KMS-11 (cell line): ENCODE measurements around the gene NADK2.
A peak's percentile ranks its signal among the peaks of the same experiment; 100 is the strongest.

Source experiments
- H2AFZ ChIP-seq: fragments of 200-600 bp; sonication (generic); 2 replicates; pipeline ENCODE4 v1.6.1; 2016; ENCODE audit warnings: antibody characterized with exemption, mixed run types, low read depth
- H3K27ac ChIP-seq: fragments of 200-600 bp; sonication (generic); 2 replicates; pipeline ENCODE4 v1.6.1; 2016; ENCODE audit warnings: mild to moderate bottlenecking, mixed run types
- H3K27me3 ChIP-seq: fragments of 200-600 bp; sonication (generic); 2 replicates; pipeline ENCODE4 v1.6.1; 2017; ENCODE audit warnings: mild to moderate bottlenecking, low read depth, mixed run types, moderate library complexity; ENCODE audit not compliant: insufficient read depth
- H3K36me3 ChIP-seq: fragments of 200-600 bp; sonication (generic); 2 replicates; pipeline ENCODE4 v1.6.1; 2017; ENCODE audit warnings: mild to moderate bottlenecking, mixed run types; ENCODE audit not compliant: insufficient read depth
- H3K4me1 ChIP-seq: fragments of 200-600 bp; sonication (generic); 2 replicates; pipeline ENCODE4 v1.6.1; 2016; ENCODE audit warnings: mild to moderate bottlenecking, low read depth, mixed run types; ENCODE audit not compliant: poor library complexity, severe bottlenecking
- H3K4me2 ChIP-seq: fragments of 200-600 bp; sonication (generic); 2 replicates; pipeline ENCODE4 v1.7.0; 2016; ENCODE audit warnings: mild to moderate bottlenecking, mixed run types
- H3K4me3 ChIP-seq: fragments of 200-600 bp; sonication (generic); IDR thresholded peaks from 2 replicates; pipeline ENCODE4 v1.6.1; 2017; ENCODE audit warnings: low read depth, low read length, mixed read lengths; ENCODE audit not compliant: insufficient read depth
- H3K79me2 ChIP-seq: fragments of 200-600 bp; sonication (generic); 2 replicates; pipeline ENCODE4 v1.6.1; 2016; ENCODE audit warnings: low read depth, mixed run types; ENCODE audit not compliant: insufficient read depth
- H3K9ac ChIP-seq: fragments of 200-600 bp; sonication (generic); 2 replicates; pipeline ENCODE4 v1.6.1; 2016; ENCODE audit warnings: mild to moderate bottlenecking, mixed run types
- H4K20me1 ChIP-seq: fragments of 200-600 bp; sonication (generic); 2 replicates; pipeline ENCODE4 v1.6.1; 2016; ENCODE audit warnings: mild to moderate bottlenecking, mixed run types; ENCODE audit not compliant: insufficient read depth
- CTCF ChIP-seq: fragments of 200-600 bp; sonication (generic); conservative IDR thresholded peaks from 2 replicates; pipeline ENCODE4 v1.6.1; 2017; ENCODE audit warnings: low read depth, mild to moderate bottlenecking, antibody characterized with exemption, low read length, moderate library complexity, mixed read lengths

Gene NADK2

GRCh38 chr5:36160617-36161016 is 81.1 kb downstream of the NADK2 start:
- H3K4me1 ChIP-seq, result peaks cover 100% of the 10 kb centered on the region
- H3K4me3 ChIP-seq, result no peak overlapping the region
- no peak overlapping the region for H3K9ac ChIP-seq
- TF ChIP-seq CTCF, result no peak
- H3K36me3 ChIP-seq, result peaks cover 8% of the 10 kb centered on the region; the same call in 1 of the 2 replicates
- no peak overlapping the region; the same call in 1 of the 2 replicates for H3K27ac ChIP-seq
- no peak overlapping the region for H2AFZ ChIP-seq
- H3K79me2 ChIP-seq, result peaks cover 76% of the 10 kb centered on the region; the same call in 1 of the 2 replicates
- H3K4me2 ChIP-seq, result peak overlapping the region; percentile 5; the same call in 1 of the 2 replicates
- H4K20me1 ChIP-seq, result no peaks in the 10 kb centered on the region
- H3K27me3 ChIP-seq, result no peaks in the 10 kb centered on the region

GRCh38 chr5:36158144-36158543 is 83.6 kb downstream of the NADK2 start:
- Histone ChIP-seq H3K4me1 (peaks cover 100% of the 10 kb centered on the region), H3K4me3 (no peak overlapping the region), H4K20me1 (no peaks in the 10 kb centered on the region), H3K4me2 (peak overlapping the region; percentile 49), H3K9ac (no peak overlapping the region), H3K27ac (no peak overlapping the region; the same call in 1 of the 2 replicates), H3K36me3 (peaks cover 11% of the 10 kb centered on the region; the same call in 1 of the 2 replicates), H2AFZ (no peak overlapping the region), H3K79me2 (peaks cover 91% of the 10 kb centered on the region; the same call in 1 of the 2 replicates), H3K27me3 (no peaks in the 10 kb centered on the region)
- TF ChIP-seq CTCF, result no peak

- no peak overlapping the region for H3K4me3 ChIP-seq
- no peak overlapping the region for H2AFZ ChIP-seq
- no peak for TF ChIP-seq CTCF
- H3K27me3 ChIP-seq, result no peaks in the 10 kb centered on the region
- no peak overlapping the region for H3K27ac ChIP-seq
- peak overlapping the region; percentile 49; the same call in 1 of the 2 replicates for H3K4me2 ChIP-seq
- no peak overlapping the region for H3K9ac ChIP-seq
- H3K79me2 ChIP-seq, result peaks cover 89% of the 10 kb centered on the region
- peaks cover 87% of the 10 kb centered on the region for H3K4me1 ChIP-seq
- peaks cover 4% of the 10 kb centered on the region; the same call in 1 of the 2 replicates for H3K36me3 ChIP-seq
- H4K20me1 ChIP-seq, result no peaks in the 10 kb centered on the region
These were observed 85.1 kb downstream of the NADK2 start for GRCh38 chr5:36156619-36157018.

GRCh38 chr5:36156121-36156601 is 85.6 kb downstream of the NADK2 start:
- H3K27ac ChIP-seq, result no peak overlapping the region

More at GRCh38 chr5:36156121-36156601, 85.6 kb downstream of the NADK2 start:
- TF ChIP-seq CTCF, result no peak
- peak overlapping the region; percentile 49; the same call in 1 of the 2 replicates for H3K4me2 ChIP-seq
- H3K79me2 ChIP-seq, result peaks cover 84% of the 10 kb centered on the region
- H3K36me3 ChIP-seq, result peaks cover 4% of the 10 kb centered on the region; the same call in 1 of the 2 replicates
- H3K4me3 ChIP-seq, result no peak overlapping the region
- no peak overlapping the region for H2AFZ ChIP-seq
- no peaks in the 10 kb centered on the region for H4K20me1 ChIP-seq
- no peaks in the 10 kb centered on the region for H3K27me3 ChIP-seq
- H3K9ac ChIP-seq, result no peak overlapping the region
- peaks cover 82% of the 10 kb centered on the region for H3K4me1 ChIP-seq
